Panc1 (cell line): ENCODE data around the gene KCNA10. TPM values are rescaled to one million over a fixed set of nuclear protein-coding genes. Genes with fewer than 3 reads are reported as not detected.

Source experiments
- ATAC-seq: fragments of 200-7000 bp; cut with Tn5 transposase; 2 replicates; pipeline ENCODE4 v1.9.1; 2020; ENCODE audit warnings: mild to moderate bottlenecking, moderate library complexity
- BruUV-seq: library from RNA; stranded (reverse); fragments of 400-500 nt; replicated peaks from 2 replicates; lab custom pipeline; 2021; lab: Mats Ljungman, UMichigan
- CTCF ChIA-PET: fragments of 300-600 bp; sonication (Branson Sonifier 250); formaldehyde crosslinking; loops from one replicate; lab custom pipeline; 2022; ENCODE audit warnings: antibody characterized with exemption; lab: Charles Lee
- POLR2A ChIA-PET: fragments of 300-600 bp; sonication (Branson Sonifier 250); formaldehyde crosslinking; loops from one replicate; lab custom pipeline; 2022; ENCODE audit warnings: antibody characterized with exemption; lab: Charles Lee
- DNase-seq: peaks from one replicate; pipeline ENCODE4 v3.0.0-alpha.2; 2010; ENCODE audit warnings: low read depth, low spot score
- H3K27ac ChIP-seq: 2 replicates; pipeline ENCODE4 v1.5.1; 2011; ENCODE audit warnings: mild to moderate bottlenecking, low read length, inconsistent platforms
- H3K27me3 ChIP-seq: fragments of 200-500 bp; sonication (Bioruptor generic); 2 replicates; pipeline ENCODE4 v1.6.0; 2014; ENCODE audit warnings: low read length, inconsistent platforms; ENCODE audit not compliant: control insufficient read depth, insufficient read depth
- H3K36me3 ChIP-seq: fragments of 200-500 bp; sonication (Bioruptor generic); 2 replicates; pipeline ENCODE4 v1.5.1; 2014; ENCODE audit warnings: inconsistent platforms, mild to moderate bottlenecking, low read length, moderate library complexity; ENCODE audit not compliant: control insufficient read depth, insufficient read depth
- H3K4me1 ChIP-seq: 2 replicates; pipeline ENCODE4 v1.5.1; 2011; ENCODE audit warnings: inconsistent platforms, mild to moderate bottlenecking, low read length, moderate library complexity; ENCODE audit not compliant: control insufficient read depth, insufficient read depth
- H3K4me3 ChIP-seq, 2 experiments: 2 replicates each; pipeline ENCODE4 v1.5.1; 2011 to 2012; ENCODE audit warnings: low read depth in 2 of 2, low read length in 2 of 2, mild to moderate bottlenecking in 2 of 2, inconsistent platforms in 1 of 2, moderate library complexity in 1 of 2
- H3K9me3 ChIP-seq: fragments of 200-500 bp; sonication (Bioruptor generic); 2 replicates; pipeline ENCODE4 v1.5.1; 2014; ENCODE audit warnings: low read depth, mild to moderate bottlenecking, inconsistent platforms, low read length, moderate library complexity; ENCODE audit not compliant: control insufficient read depth, insufficient read depth
- CTCF ChIP-seq: fragments of 450-650 bp; IDR thresholded peaks from 2 replicates; pipeline ENCODE4 v1.5.1; 2017; ENCODE audit warnings: mild to moderate bottlenecking
- POLR2AphosphoS5 ChIP-seq: IDR thresholded peaks from 2 replicates; pipeline ENCODE4 v1.6.1; 2012; ENCODE audit warnings: mild to moderate bottlenecking, low read depth, low read length, moderate library complexity
- SIN3A ChIP-seq: IDR thresholded peaks from 2 replicates; pipeline ENCODE4 v1.6.1; 2012; ENCODE audit warnings: low read depth, mild to moderate bottlenecking, low read length, moderate library complexity, borderline replicate concordance; ENCODE audit not compliant: insufficient read depth
- TCF7L2 ChIP-seq: IDR thresholded peaks from 2 replicates; pipeline ENCODE4 v1.6.1; 2011; ENCODE audit warnings: mild to moderate bottlenecking, low read depth, low read length, inconsistent platforms
- in situ Hi-C: cut with HindIII; loops from 2 replicates; pipeline ENCODE4 v1.10.0; 2016; ENCODE audit warnings: low sequenced_read_pairs, low pct_unique_long_range_greater_than_20kb
- intact Hi-C: fragments of 100-400 bp; cut with micrococcal nuclease; formaldehyde crosslinking; loops from one replicate; pipeline ENCODE4 v1.10.0; 2022; ENCODE audit not compliant: unreplicated experiment
- total RNA-seq: library from RNA; stranded (reverse); gene quantifications from one replicate; pipeline ENCODE4 v1.2.1, GENCODE V29; 2021; ENCODE audit not compliant: unreplicated experiment
- TF ChIP-seq, protein P1 (sequence below), 2 experiments: IDR thresholded peaks; 2 replicates each; pipeline ENCODE4 v1.6.1; 2011 to 2012; ENCODE audit warnings: low read depth in 2 of 2, control low read depth in 1 of 2, low read length in 1 of 2, mild to moderate bottlenecking in 1 of 2, moderate library complexity in 1 of 2; ENCODE audit not compliant: insufficient read depth in 1 of 2

The KCNA10 gene
- total RNA-seq, 1 experiment from 2014 or later, result not detected

DNA sequence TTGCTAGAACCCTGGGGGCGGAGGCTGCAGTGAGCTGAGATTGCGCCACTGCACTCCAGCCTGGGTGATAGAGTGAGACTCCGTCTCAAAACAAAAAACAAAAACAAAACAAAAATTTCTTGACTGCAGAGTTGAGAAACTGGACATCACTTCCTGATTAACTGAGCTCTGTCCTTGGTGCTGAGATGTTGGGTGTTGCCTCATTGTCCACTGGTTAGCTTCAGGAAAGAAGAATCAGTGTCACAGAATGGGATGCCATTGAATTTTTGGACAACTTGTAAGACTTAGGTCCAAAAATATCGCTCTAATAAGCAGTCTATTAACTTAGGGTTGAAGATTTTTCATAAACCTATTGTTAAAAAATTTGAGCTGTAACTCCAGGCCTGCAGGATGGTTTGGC is 23.8 kb upstream of the KCNA10 start:
- in situ Hi-C loops (no loop called here), intact Hi-C loops (no loop called here)
- Histone ChIP-seq H3K9me3 (no peaks in the 10 kb centered on the region), H3K36me3 (no peaks in the 10 kb centered on the region), H3K27me3 (peaks cover 2% of the 10 kb centered on the region; the same call in 1 of the 2 replicates), H3K27ac (no peak overlapping the region), H3K4me1 (no peaks in the 10 kb centered on the region), H3K4me3 (no peak overlapping the region)
- TF ChIP-seq SIN3A (no peak), CTCF (no peak), TCF7L2 (no peak)
- TF ChIP-seq, protein P1, sequence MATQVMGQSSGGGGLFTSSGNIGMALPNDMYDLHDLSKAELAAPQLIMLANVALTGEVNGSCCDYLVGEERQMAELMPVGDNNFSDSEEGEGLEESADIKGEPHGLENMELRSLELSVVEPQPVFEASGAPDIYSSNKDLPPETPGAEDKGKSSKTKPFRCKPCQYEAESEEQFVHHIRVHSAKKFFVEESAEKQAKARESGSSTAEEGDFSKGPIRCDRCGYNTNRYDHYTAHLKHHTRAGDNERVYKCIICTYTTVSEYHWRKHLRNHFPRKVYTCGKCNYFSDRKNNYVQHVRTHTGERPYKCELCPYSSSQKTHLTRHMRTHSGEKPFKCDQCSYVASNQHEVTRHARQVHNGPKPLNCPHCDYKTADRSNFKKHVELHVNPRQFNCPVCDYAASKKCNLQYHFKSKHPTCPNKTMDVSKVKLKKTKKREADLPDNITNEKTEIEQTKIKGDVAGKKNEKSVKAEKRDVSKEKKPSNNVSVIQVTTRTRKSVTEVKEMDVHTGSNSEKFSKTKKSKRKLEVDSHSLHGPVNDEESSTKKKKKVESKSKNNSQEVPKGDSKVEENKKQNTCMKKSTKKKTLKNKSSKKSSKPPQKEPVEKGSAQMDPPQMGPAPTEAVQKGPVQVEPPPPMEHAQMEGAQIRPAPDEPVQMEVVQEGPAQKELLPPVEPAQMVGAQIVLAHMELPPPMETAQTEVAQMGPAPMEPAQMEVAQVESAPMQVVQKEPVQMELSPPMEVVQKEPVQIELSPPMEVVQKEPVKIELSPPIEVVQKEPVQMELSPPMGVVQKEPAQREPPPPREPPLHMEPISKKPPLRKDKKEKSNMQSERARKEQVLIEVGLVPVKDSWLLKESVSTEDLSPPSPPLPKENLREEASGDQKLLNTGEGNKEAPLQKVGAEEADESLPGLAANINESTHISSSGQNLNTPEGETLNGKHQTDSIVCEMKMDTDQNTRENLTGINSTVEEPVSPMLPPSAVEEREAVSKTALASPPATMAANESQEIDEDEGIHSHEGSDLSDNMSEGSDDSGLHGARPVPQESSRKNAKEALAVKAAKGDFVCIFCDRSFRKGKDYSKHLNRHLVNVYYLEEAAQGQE (IDR thresholded peaks at IDR 0.05; ENCODE audit: insufficient read depth in 1 of 2, low read depth in 2 of 2, low read length in 1 of 2), result peak; percentile 84 to 86
- no TSS peak for BruUV-seq
- POLR2A ChIA-PET, result no interaction called here
- CTCF ChIA-PET, result no interaction called here
- ATAC-seq (no peak), DNase-seq (no peak)

DNA sequence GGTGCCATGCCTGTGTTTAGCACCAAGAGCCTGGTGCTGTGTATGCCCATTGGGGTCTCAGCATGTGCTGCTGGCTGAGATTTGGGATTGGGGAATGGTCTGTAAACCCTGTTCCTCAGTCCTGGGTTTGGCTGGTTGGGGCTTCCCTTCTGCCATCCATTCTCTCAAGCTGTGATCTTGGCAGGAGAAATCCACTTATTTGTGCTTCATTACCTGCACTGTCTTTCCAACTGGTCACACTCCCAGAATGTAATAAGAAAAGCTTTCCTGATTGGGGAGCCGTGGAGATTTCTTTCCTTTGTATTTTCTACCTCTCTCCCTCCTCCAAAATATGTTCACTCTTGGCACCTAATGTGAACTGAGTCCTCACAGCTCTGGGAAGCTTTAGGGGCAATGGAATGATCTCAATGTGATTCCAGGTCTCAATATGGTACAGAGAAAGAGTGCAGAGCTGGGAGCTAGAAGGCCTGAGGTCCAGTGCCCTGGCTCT is 23.0 kb upstream of the KCNA10 start:
- ATAC-seq, result no peak
- no peak for TF ChIP-seq SIN3A
- intact Hi-C loops (no loop called here), in situ Hi-C loops (no loop called here)
- Histone ChIP-seq H3K9me3 (no peaks in the 10 kb centered on the region), H3K27me3 (peaks cover 2% of the 10 kb centered on the region; the same call in 1 of the 2 replicates), H3K27ac (no peak overlapping the region), H3K4me1 (no peaks in the 10 kb centered on the region), H3K4me3 (no peak overlapping the region), H3K36me3 (no peaks in the 10 kb centered on the region)
- CTCF ChIA-PET, result no interaction called here
- no peak for DNase-seq
- BruUV-seq, result no TSS peak
- POLR2A ChIA-PET, result no interaction called here

GRCh38 chr1:110540891-110541685 is 22.1 kb upstream of the KCNA10 start:
- ATAC-seq, result no peak
- intact Hi-C loops (no loop called here), in situ Hi-C loops (no loop called here)
- no TSS peak for BruUV-seq
- no peaks in the 10 kb centered on the region for H3K36me3 ChIP-seq
- H3K4me1 ChIP-seq, result no peaks in the 10 kb centered on the region
- H3K4me3 ChIP-seq, result no peak overlapping the region
- POLR2A ChIA-PET, result interaction anchor here (0.6 kb wide), 1 partner anchor 23 kb away, joined by 5 read pairs; no protein-coding TSS in a partner anchor
- H3K9me3 ChIP-seq, result no peaks in the 10 kb centered on the region
- H3K27ac ChIP-seq, result no peak overlapping the region
- DNase-seq, result no peak
- no peak for TF ChIP-seq TCF7L2
- no peak for TF ChIP-seq POLR2AphosphoS5
- TF ChIP-seq SIN3A, result no peak
- TF ChIP-seq CTCF, result no peak
- TF ChIP-seq, protein P1 (IDR thresholded peaks at IDR 0.05; ENCODE audit: insufficient read depth in 1 of 2, low read depth in 2 of 2, low read length in 1 of 2), result no peak
- CTCF ChIA-PET, result no interaction called here
- peaks cover 2% of the 10 kb centered on the region; the same call in 1 of the 2 replicates for H3K27me3 ChIP-seq
